ENCODE data around the gene GASK1A.

The GASK1A gene

GRCh38 chr3:43018246-43018645 lies 39.1 kb downstream of the GASK1A start:
- no peak overlapping the region for H3K4me3 ChIP-seq (ENCODE audit: insufficient read depth, low read length, poor library complexity, severe bottlenecking)
- H2AFZ ChIP-seq (ENCODE audit: low read depth, low read length, severe bottlenecking) = no peak overlapping the region
- no peaks in the 10 kb centered on the region for H3K27me3 ChIP-seq (ENCODE audit: low read length)
- H3K36me3 ChIP-seq (ENCODE audit: low read length) = no peaks in the 10 kb centered on the region
- no peaks in the 10 kb centered on the region for H3K9me2 ChIP-seq (replicated peaks; ENCODE audit: insufficient read depth, low read length)
- no peaks in the 10 kb centered on the region for H4K20me1 ChIP-seq (ENCODE audit: low read depth, low read length)
- no peak overlapping the region for H3K9ac ChIP-seq (ENCODE audit: low read length)
- no peak overlapping the region for H3K4me2 ChIP-seq (ENCODE audit: low read depth, low read length, poor library complexity, severe bottlenecking)
- peaks cover 36% of the 10 kb centered on the region; the same call in 1 of the 2 replicates for H3K9me3 ChIP-seq (ENCODE audit: insufficient read depth, low read length)
- no peak for TF ChIP-seq EZH2phosphoT487 (conservative IDR thresholded peaks at IDR 0.05; ENCODE audit: low read length)
- no peak for TF ChIP-seq CTCF (IDR thresholded peaks at IDR 0.05; ENCODE audit: insufficient read depth, low read length, poor library complexity, severe bottlenecking)
- H3K79me2 ChIP-seq (ENCODE audit: insufficient read depth, low read length) = no peaks in the 10 kb centered on the region
- H3F3A ChIP-seq (ENCODE audit: insufficient read depth) = no peaks in the 10 kb centered on the region
- H3K27ac ChIP-seq (ENCODE audit: low read depth, low read length) = no peak overlapping the region

DNA sequence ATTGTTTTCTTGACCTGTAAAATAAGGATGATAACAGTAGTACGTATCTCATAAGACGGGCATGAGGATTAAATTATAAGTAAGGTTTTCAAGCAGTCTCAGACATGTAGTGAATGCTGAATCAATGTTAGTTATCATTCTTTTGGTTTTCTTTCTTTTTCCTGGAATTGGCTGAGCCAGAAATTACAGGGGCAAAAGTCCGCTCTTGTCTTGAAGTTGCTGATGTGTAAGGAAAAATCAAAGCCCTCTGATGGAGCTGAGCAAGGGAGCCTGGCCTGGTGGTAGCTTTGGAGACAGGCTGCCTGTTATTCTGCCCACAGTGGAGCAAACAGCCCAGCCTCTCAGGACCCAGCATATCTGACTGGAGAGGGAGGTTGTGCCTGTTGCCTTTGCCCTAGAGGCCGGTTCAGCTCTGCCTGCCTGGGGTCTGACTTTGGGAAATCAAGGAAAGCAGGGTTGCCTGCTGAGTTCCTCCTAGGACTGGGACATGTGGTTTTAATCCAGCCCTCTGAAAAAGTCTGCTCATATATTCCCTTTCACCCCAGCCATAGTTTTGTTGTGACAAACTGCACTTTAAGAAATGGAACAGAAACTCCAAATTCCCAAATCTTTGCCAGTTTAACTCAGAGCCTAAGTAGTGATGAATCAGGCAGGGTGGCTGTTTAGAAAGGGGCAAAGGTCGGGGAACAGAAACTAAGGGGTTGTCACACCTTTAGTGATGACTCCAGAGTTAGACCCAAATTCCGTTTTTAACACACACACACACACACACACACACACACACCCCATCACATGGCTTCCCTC lies 40.1 kb downstream of the GASK1A start:
- Histone ChIP-seq H3K9me2 (replicated peaks; ENCODE audit: insufficient read depth, low read length) (no peaks in the 10 kb centered on the region), H3K36me3 (ENCODE audit: low read length) (no peaks in the 10 kb centered on the region), H3K79me2 (ENCODE audit: insufficient read depth, low read length) (no peaks in the 10 kb centered on the region), H3K9ac (ENCODE audit: low read length) (no peak overlapping the region), H3K27ac (ENCODE audit: low read depth, low read length) (no peak overlapping the region), H3K9me3 (ENCODE audit: insufficient read depth, low read length) (peaks cover 26% of the 10 kb centered on the region; the same call in 1 of the 2 replicates), H3K27me3 (ENCODE audit: low read length) (no peaks in the 10 kb centered on the region), H4K20me1 (ENCODE audit: low read depth, low read length) (no peaks in the 10 kb centered on the region), H3F3A (ENCODE audit: insufficient read depth) (no peaks in the 10 kb centered on the region), H2AFZ (ENCODE audit: low read depth, low read length, severe bottlenecking) (no peak overlapping the region), H3K4me2 (ENCODE audit: low read depth, low read length, poor library complexity, severe bottlenecking) (no peak overlapping the region), H3K4me3 (ENCODE audit: insufficient read depth, low read length, poor library complexity, severe bottlenecking) (no peak overlapping the region)
- no peak for TF ChIP-seq CTCF (IDR thresholded peaks at IDR 0.05; ENCODE audit: insufficient read depth, low read length, poor library complexity, severe bottlenecking)
- no peak for TF ChIP-seq EZH2phosphoT487 (conservative IDR thresholded peaks at IDR 0.05; ENCODE audit: low read length)

DNA sequence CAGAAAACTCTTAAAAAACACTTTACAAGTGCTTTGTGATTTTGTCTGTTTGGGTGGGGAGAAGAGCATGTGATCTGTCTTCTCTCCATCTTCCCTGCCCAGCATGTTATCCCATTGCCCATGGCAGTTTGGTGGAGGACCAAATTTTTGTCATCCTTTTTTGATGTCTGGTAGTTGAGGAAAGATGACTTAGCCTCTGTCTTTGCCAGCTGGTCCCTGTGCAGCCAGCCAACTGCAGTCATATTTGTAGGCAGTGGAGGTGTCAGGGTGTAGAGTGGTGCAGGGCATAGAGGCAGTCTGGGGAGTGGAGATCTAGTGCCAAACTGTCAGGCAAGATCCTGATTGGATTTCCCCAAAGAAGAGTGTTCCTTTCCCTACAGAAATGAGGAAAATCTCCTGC lies 40.7 kb downstream of the GASK1A start:
- H3K79me2 ChIP-seq (ENCODE audit: insufficient read depth, low read length) = no peaks in the 10 kb centered on the region
- no peaks in the 10 kb centered on the region for H3K27me3 ChIP-seq (ENCODE audit: low read length)
- peaks cover 20% of the 10 kb centered on the region; the same call in 1 of the 2 replicates for H3K9me3 ChIP-seq (ENCODE audit: insufficient read depth, low read length)
- H3K4me2 ChIP-seq (ENCODE audit: low read depth, low read length, poor library complexity, severe bottlenecking) = no peak overlapping the region
- no peaks in the 10 kb centered on the region for H3F3A ChIP-seq (ENCODE audit: insufficient read depth)
- TF ChIP-seq CTCF (IDR thresholded peaks at IDR 0.05; ENCODE audit: insufficient read depth, low read length, poor library complexity, severe bottlenecking) (no peak), EZH2phosphoT487 (conservative IDR thresholded peaks at IDR 0.05; ENCODE audit: low read length) (no peak)
- H3K36me3 ChIP-seq (ENCODE audit: low read length) = no peaks in the 10 kb centered on the region
- H3K4me3 ChIP-seq (ENCODE audit: insufficient read depth, low read length, poor library complexity, severe bottlenecking) = no peak overlapping the region
- H2AFZ ChIP-seq (ENCODE audit: low read depth, low read length, severe bottlenecking) = no peak overlapping the region
- H4K20me1 ChIP-seq (ENCODE audit: low read depth, low read length) = no peaks in the 10 kb centered on the region
- H3K27ac ChIP-seq (ENCODE audit: low read depth, low read length) = no peak overlapping the region
- no peaks in the 10 kb centered on the region for H3K9me2 ChIP-seq (replicated peaks; ENCODE audit: insufficient read depth, low read length)
- no peak overlapping the region for H3K9ac ChIP-seq (ENCODE audit: low read length)

All from SU-DHL-6 (cell line).